GM18519 (cell line): Measurements from ENCODE around the gene ANO4.

Source experiments
- ATAC-seq: cut with Tn5 transposase; IDR thresholded peaks from one replicate; pipeline ENCODE4 v1.9.1; 2021; ENCODE audit warnings: mild to moderate bottlenecking, moderate library complexity; ENCODE audit not compliant: unreplicated experiment, low FRiP score

ANO4 gene

DNA sequence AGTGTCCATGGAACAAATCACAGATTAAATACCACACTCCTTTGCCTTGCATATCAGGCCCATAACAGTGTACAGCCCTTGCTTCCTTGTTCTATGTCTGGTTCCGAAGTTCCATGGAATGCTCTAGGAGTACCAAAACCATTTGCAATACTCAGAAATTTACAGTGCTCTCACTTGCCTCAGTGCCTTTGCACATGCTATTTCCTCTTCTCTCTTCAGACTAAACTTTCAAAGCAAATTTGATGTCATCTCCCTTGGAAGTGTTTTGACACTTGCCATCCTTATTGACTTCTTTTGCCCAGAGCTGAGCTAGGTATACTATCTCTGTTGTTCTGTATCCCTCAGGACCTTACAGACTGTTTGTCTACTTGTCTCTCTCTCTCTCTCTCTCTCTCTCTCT is 6.1 kb downstream of the ANO4 start:
- no peak for ATAC-seq

DNA sequence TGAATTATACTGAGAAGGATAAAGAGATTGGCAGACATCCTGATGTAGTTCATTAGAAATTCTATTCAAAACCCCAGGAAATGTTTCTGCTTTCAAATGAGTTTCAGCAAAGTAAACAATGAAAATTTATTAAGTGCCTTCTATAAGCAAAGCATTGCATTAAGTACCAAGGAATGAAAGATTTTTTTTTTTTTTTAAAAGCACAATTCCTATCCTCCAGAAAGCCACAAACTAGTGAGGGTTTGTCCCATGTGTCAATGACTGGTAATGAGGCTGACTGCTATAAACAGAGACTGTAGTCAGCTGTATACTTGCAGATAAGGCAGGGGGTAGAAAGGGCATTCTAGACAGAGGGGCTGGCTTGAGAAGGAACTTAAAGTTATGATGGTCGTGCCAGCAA is 6.7 kb downstream of the ANO4 start:
- no peak for ATAC-seq

DNA sequence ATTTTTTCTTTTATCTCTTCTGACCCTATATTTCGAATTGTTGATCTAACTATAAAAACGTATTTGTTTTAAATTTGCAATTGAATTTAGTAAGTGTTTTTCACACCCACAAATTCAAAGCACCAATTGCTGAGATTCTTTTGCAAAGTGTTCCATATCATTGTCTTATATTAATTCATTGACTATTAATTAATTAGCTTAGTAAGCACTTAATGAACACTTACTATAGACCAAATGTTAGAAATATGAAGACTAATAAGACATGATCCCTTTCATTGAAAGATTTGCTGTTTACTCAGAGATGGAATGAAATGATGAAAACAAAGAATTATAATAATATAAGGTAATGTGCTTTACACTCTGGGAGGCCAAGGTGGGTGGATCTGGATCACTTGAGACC is 14.2 kb downstream of the ANO4 start:
- ATAC-seq = no peak

DNA sequence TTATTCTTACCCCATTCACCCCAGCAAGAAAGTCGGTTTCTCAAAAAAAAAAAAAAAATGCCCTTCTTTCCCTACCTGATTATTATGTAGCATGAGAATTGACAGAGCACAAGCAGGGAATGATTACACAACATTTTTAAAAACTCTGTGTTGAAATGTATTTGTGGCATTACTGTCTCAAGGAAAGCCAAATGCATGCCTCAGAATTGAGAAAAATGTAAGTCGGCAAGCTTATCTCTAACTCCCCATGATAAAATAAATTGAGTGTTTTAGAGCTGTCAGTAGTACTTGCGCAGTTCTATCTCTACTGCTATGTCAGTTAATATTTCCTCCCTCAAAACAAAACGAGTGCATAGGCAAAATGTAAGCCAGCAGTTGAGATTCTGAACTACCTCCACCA is 25.7 kb downstream of the ANO4 start:
- no peak for ATAC-seq

DNA sequence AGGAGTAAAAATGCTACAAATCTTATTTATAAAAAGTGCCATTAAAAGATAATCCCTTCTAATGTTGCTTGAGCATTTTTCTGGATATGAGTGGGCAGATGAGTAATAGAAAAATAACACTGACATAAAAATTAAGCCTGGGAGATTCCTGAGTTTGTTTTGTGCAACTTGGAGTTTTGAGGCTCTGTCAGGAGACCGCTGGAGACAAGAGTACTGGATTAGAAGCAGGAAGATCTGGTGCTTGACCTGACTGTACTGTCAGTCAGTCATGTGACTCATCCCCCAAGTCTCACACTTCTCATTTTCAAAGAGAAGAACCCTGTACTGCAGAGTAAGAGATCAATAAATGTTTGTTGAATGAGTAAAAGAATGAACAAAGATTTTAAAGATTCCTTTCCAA is 29.4 kb downstream of the ANO4 start:
- ATAC-seq = no peak

DNA sequence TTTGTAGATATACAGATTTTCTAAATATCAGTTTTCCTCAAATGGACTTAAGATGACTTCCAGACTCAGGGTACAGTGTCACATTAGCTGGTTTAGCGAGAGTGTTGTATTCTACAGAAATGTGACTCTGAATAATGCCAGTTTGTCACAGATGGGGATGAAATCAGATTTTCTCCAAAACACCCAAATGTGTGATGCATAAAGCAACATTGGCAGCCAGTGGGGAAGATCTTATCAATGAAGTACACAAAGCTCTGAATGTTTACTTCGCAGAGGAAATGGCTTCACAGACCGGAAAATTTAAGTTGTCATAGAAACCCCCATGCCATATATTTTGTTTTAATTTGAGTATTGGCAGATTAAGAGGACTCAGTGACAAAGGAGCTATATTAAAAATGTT is 29.9 kb downstream of the ANO4 start:
- ATAC-seq = no peak

DNA sequence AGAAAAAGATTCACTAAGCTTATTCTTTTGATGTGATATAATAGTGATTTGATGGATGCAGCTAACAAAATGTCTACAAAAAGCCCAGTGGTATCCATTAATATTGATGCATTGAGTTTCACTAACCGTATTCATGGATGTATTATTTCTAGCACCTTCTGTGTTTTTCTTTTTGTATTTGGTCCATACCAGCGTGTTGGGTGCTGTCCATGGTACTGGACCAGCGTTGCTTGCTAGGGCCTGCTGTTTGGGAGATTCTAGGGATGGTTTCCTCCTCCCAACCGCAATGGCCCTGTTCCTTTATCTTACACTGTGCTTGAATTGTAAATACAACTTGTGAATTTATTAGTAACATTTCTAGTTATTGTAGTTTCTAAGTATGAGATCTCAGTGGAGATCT is 31.7 kb downstream of the ANO4 start:
- ATAC-seq = no peak

DNA sequence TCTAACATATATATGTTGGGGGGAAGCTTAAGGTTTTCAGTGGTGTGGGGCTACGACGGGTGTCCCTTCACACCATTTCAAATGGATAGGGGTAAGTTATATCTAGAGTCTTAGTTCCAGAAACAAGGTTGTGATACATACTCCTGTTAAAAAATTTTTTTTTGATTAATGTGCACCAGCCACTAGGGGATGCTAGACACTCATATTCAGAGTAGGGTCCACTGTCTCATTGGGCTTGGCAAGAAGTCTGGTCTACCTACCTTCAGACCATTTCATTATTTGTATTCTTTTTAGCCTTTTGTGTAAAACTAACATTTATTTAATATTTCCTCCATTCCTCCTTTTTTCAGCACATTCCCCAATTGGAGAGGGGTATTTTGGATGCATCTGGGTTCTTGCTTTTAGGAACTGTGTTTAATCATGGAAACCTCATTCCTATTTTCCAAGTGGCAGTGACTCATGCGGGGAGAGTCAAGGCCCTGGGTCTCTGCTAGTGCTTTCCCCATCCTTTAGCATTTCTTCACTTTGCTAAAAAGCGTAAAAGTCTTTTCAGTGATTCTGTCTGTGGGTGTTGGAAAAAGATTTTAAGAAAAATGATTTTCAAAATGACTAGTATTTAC is 33.4 kb downstream of the ANO4 start:
- peak; percentile 74 for ATAC-seq

DNA sequence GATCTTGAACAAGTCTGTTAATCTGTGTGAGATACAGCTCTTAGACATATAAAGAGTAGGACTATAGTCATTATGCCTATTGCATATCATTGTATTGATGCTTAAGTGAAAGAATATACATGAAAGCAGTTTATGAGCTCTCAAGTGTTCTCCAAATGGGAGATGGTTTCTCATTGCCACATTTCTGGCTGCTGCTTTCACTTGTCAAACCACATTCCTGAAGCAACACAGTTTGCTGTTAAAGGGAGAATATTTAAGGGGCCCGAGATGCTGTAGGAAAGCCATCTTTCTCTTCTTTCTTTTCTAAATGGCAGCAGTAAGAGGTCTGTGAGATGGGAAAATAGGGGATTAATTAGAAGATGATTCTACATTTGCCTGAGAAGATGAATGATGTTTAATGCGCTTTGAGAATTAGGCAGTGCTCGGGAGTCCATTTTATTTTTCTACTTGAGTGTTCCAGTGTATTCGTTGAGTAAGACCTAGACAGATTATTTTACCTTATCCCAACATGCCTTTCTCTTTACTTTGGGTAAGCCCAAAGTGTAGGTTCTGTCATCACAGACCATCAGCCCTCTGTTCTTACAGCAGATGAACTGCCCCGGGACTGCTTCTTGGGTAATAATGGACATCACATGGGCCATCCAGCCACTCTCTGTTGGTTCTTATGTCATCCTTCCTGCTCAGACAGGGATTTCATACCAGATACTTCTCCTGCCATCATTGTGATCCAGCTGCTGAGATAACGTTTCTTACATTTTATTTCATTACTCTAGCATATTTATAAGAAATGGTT is 35.6 kb downstream of the ANO4 start:
- ATAC-seq = no peak

DNA sequence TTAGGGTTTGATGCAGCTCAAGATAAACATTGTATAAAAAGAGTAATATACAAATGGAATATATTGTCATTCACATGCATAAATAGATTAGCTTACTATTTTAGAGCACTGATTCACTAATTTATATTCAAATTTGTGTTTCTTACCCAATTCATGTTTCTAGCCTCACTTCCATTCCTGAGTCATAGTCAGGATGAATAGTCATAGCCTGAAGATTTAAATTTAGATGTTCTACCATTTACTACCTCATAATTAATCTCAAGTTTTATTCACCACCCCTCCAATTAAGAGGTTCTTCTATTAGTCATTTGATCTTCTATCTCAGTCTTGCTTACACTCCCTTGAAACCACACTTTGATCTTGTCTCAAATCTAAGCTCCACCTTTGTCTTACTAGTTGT is 38.7 kb downstream of the ANO4 start:
- no peak for ATAC-seq

DNA sequence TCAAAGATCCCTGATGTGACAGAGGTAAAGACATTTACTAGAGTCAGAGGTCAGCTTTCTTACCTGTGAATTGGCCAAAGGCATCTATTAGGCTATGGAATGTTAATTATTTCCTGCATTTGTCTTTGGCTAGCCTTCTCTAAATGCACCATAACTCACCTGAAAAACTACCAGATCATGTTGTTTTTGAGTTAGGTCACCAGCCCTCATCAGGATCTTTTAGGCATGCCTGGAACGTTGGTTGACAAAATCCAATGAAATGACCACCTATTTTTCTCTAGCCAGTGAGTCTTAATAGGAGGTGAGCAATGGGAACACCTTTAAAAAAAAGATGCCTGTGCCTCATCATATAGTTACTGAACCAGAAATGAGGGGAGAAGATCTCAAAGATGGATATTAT is 46.2 kb downstream of the ANO4 start:
- ATAC-seq = no peak

DNA sequence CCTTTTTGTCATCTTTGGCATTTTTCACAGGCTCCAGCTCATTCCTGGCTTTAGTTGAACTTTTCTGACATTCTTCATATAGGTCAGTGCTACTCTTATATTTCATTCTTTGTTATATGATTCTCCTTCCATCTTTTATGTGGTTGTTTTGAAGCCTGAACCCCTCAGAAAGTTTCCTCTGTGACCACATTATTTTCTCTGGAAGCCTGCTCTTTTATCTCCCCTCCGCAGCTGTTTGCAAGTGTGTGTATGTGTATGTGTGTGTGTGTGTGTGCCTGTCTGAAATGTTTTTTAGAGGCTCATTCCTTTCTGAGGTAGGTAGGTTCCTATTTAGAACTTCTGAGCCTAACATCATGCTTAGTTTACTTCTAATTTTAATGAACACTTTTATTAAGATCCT is 47.6 kb downstream of the ANO4 start:
- ATAC-seq = no peak

DNA sequence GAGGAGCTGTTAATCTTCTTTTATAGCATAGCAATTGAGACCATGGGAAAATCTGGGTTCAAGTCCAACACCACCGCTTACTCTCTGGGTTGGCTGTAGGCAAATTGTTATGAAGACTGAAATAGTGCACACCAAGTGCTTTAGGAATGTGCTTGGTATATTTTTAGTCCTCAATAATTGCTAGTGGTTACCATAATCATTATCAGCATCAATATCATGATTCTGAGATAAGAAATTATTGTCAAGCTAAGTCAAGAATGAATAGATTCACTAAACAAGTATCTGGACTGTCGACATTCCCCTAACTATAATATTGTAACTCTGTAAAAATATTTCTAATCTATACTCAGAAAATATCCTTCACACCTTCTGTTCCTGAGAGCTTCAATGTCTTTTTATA is 48.5 kb downstream of the ANO4 start:
- no peak for ATAC-seq

DNA sequence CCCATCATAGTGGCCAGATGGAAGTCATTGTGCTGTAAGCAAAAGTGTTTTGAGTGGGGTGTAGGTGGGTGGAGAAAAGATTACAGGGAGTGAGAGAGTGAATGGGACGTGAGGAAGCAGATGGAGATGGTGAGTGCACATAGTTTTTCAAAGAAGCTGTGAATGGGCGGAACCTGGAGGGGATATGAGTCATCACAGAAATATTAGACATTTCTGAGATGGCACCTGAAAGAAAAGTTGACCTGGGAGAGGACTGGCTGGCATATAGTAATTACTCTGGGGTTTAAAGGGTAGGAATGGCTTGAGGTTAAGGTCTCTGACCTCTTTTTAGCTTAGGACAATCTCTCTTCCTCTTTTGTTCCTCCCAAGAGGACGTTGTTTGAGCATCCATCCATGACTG is 50.5 kb downstream of the ANO4 start:
- ATAC-seq = no peak

DNA sequence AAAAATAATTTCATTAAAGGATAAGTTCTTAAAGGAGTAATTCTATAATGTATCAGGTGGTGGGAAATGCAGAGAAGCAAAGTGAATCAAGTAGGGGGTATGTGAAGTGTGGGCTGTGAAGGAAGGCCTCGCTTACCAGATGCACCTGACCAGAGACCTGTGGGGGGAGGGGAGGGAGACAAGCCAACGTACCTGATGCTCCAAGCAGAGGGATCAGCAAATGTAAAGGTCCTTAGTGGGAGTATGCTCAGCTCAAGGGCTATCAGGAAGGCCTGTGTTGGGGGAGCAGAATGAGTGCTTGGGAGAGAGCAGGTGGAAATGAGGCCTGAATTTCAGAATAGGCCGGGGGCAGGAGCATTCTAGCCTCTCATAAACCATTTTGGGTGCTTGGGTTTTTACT is 57.1 kb downstream of the ANO4 start:
- ATAC-seq = no peak

DNA sequence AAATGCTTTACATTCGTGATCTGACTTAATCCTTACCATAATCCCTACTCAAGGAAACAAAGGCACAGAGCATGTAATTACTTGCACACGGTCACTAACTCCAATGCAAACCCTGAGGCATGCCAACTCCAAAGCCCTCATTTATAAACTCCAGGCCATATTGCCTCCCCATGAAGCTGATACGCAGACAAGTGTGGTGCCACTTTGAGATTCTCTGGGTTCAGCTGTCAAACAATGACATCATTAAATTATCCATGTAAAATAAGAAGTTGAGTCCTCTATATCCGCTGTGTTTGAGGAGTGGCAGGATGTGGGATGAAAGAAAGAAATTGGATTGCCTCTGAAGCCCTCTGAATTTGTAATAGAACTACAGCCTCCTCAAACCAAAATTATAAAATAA is 62.8 kb downstream of the ANO4 start:
- no peak for ATAC-seq

DNA sequence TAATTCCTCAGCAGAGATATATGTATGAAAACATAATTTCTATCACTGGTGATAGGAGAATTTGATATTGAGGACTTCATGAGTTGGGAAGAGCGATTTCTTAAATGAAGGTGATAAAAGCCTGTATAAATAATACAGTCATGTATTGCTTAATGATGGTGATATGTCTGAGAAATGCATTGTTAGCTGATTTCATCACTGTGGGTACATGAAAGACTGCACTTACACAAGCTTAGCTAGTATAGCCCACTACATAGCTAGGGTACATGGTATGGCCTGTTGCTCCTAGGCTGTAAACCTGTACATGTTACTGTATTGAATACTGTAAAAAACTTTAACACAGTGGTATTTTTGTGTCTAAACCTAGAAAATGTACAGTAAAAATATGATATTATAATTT is 63.4 kb downstream of the ANO4 start:
- ATAC-seq = no peak

DNA sequence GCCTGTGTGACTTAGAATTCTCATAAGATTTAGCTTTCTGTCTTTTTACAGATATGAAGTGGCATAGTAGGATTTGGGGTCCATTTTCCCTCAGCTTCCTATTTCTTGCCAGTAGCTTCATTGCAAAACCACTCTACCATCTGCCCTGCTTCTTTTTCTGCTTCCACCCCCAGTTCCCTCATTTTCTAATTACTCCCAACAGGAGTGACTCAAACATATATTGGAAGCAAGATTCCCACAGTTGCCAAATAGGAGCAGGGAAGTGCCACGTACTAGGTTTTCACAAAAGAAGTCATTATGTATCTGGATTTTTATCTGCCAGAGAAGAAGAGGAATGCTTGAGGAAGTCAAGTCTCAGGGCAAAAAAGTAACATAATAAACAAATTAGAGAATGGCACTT is 64.1 kb downstream of the ANO4 start:
- no peak for ATAC-seq

DNA sequence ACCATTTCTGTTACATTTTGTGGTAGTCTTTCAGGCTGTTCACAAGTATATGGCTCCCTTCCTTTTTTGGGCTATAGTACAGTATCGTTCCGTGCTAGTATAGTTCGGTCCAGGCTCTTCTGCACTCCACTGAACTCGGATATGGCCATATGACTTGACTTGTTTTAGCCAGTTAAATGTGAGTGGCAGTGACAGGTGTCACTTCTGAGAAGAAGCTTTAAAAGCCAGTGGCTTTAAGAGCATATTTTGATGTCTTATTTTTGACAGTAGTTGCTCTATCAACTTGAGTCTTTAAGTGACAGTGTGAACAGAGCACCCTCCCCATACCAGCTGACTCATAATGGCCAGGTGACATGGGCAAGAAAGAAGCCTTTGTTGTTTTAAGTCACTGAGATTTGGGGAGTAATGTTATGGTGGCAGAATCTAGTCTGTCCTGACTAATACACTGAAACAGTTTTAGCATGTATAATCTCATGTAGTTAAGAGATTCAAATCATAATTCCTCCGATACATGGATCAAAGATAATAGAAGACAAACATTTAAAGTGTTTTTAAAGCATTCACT is 64.6 kb downstream of the ANO4 start:
- ATAC-seq = no peak

DNA sequence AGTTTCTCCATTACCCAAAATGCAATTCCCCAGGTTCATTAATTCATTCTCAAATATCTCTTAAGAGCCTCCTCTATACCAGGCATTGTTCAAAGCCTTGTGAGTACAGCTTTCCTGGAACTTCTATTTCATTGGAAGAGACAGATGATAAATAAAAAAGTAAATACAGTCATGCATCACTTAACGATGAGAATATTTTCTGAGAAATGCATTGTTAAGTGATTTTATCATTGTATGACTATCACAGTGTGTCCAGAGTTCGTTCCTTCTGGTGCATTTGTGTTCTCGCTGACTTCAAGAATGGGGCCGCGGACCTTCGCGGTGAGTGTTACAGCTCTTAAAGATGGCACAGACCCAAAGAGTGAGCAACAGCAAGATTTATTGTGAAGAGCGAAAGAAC is 66.0 kb downstream of the ANO4 start:
- no peak for ATAC-seq

DNA sequence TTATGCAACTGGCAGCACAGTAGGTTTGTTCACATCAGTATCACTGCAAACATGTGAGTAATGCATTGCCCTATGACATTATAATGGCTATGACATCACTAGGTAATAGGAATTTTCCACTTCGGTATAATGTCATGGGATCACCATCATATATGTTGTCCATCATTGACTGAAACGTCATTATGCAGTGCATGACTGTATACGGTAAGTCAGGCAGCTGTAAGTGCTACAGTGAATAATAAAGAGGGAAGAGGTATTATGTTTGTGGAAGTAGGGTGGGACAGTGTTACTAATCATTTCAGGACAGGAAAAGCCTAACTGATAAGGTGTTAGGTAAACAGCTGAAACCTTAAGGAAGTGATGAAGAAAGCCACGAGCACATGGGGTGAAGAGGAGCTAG is 68.1 kb downstream of the ANO4 start:
- ATAC-seq = no peak

DNA sequence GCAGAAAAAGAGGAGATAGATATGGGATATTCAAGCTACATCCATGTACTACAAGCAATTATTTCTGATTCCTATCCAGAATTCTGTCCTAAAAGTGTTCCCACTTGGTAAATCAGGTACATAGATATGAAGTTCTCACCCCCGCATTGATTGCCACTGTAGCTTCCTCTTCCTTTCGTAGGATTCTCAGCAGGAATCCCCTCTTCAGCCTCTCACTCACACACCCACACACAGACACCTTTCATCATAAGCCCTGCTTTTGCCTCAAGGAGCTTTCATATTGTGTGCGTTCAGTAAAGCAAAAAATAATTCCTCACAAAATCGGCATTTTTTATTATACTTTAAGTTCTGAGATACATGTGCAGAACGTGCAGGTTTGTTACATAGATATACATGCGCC is 69.8 kb downstream of the ANO4 start:
- ATAC-seq = no peak
